NCI-H2196 treated with DMSO at 0.1 percent for 48 hours (cell line): ENCODE data around the gene ZNG1B.
"Not testable (repeated sequence)": the region's sequence is repeated elsewhere in the genome, so short reads cannot be mapped to it uniquely, and the experiment has no call there.

Source experiments
- DNase-seq: peaks from one replicate; lab custom pipeline; 2025; ENCODE audit not compliant: unreplicated experiment; lab: John Stamatoyannopoulos, UW

Gene ZNG1B

DNA sequence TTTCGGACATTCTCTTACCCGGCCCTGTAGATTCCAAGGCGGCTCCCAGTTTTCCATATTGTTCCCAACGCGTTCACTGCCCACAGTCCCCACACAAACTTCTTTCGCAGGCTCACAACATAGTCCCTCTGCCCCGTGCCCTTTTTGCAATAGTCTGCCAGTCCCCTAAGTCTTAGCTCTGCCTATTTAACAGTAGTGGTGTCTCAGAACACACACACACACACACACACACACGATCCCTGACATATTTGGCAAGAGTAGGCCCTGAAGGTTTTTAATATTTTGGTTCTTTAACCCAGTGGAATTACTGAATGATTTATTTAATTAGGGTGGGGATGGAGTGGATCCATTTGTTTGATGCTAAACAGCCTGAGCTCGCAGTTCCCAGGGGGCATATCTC, 105.0 kb downstream of the ZNG1B start:
- DNase-seq = not testable (repeated sequence)
